Left lung (tissue), 10 donors: Measurements from ENCODE around the gene CAPG. TPM values are rescaled to one million over a fixed set of nuclear protein-coding genes. Genes with fewer than 3 reads are reported as not detected.
"Not testable (repeated sequence)": the region's sequence is repeated elsewhere in the genome, so short reads cannot be mapped to it uniquely, and the experiment has no call there.

Experiments used
- ATAC-seq: fragments of 200-7000 bp; cut with Tn5 transposase; one replicate; pipeline ENCODE4 v1.9.1; 2020; ENCODE audit warnings: moderate library complexity
- DNase-seq, 4 donors: peaks; one replicate each; pipeline ENCODE4 v3.0.0-alpha.2; 2013 to 2020
- H3K27ac ChIP-seq, 2 donors: fragments of 200-600 bp; sonication (generic) in 1 of 2; one replicate each; pipeline versions ENCODE4 v1.5.0 to v1.8.0; 2020 to 2021
- H3K27me3 ChIP-seq, 2 donors: fragments of 200-600 bp; sonication (generic) in 1 of 2; one replicate each; pipeline versions ENCODE4 v1.5.0 to v1.8.0; 2020 to 2021
- H3K36me3 ChIP-seq, 2 donors: fragments of 200-600 bp; sonication (generic) in 1 of 2; one replicate each; pipeline versions ENCODE4 v1.5.0 to v1.8.0; 2020 to 2021
- H3K4me1 ChIP-seq, 2 donors: fragments of 200-600 bp; one replicate each; pipeline ENCODE4 v1.8.0; 2021
- H3K4me3 ChIP-seq, 2 donors: fragments of 200-600 bp; sonication (generic) in 1 of 2; one replicate each; pipeline versions ENCODE4 v1.5.0 to v1.8.0; 2020 to 2021; ENCODE audit warnings: mild to moderate bottlenecking in 1 of 2
- H3K9me3 ChIP-seq, 2 donors: fragments of 200-600 bp; sonication (generic) in 1 of 2; one replicate each; pipeline versions ENCODE4 v1.5.0 to v1.8.0; 2020 to 2021
- intact Hi-C, 2 donors: fragments of 100-400 bp; cut with DNase I; formaldehyde crosslinking; loops; one replicate each; pipeline versions ENCODE4 v1.11.2 to v1.14.2; 2022
- polyA plus RNA-seq, 6 donors: library from polyadenylated mRNA; unstranded; fragments of 120-200 nt; gene quantifications; one replicate each; pipeline ENCODE4 v1.2.1, GENCODE V29; 2013; ENCODE audit not compliant: insufficient read length in 6 of 6
- total RNA-seq, 2 donors: library from RNA; stranded (reverse); fragmentation: NEBNext Ultra II Directional; extraction: Animal tissue kit (Norgen Biotek cat#: 25700); gene quantifications; one replicate each; pipeline ENCODE4 v1.2.1, GENCODE V29; 2021
- TF ChIP-seq, protein P1 (sequence below), 2 donors: fragments of 200-600 bp; sonication (generic) in 1 of 2; IDR thresholded peaks; one replicate each; pipeline versions ENCODE4 v1.5.0 to v1.8.0; 2021; ENCODE audit warnings: antibody characterized with exemption in 2 of 2
- donor health status: DM: no; HTN: yes; CAD: no.
- donor health status: DM: no; HTN: no; CAD: no.

Gene CAPG
- total and polyA plus RNA-seq, 8 donors = 45.8 to 418 (median 55.7) TPM

GRCh38 chr2:85445316-85446295 is 35.4 kb upstream of the CAPG start:
- peak overlapping the region; percentile 13 to 25 for H3K27ac ChIP-seq
- no peaks in the 10 kb centered on the region for H3K36me3 ChIP-seq
- no peaks in the 10 kb centered on the region for H3K27me3 ChIP-seq
- DNase-seq (no peak), ATAC-seq (peak; percentile 37)
- H3K4me3 ChIP-seq = no peak overlapping the region
- H3K9me3 ChIP-seq = no peaks in the 10 kb centered on the region
- TF ChIP-seq, protein P1, sequence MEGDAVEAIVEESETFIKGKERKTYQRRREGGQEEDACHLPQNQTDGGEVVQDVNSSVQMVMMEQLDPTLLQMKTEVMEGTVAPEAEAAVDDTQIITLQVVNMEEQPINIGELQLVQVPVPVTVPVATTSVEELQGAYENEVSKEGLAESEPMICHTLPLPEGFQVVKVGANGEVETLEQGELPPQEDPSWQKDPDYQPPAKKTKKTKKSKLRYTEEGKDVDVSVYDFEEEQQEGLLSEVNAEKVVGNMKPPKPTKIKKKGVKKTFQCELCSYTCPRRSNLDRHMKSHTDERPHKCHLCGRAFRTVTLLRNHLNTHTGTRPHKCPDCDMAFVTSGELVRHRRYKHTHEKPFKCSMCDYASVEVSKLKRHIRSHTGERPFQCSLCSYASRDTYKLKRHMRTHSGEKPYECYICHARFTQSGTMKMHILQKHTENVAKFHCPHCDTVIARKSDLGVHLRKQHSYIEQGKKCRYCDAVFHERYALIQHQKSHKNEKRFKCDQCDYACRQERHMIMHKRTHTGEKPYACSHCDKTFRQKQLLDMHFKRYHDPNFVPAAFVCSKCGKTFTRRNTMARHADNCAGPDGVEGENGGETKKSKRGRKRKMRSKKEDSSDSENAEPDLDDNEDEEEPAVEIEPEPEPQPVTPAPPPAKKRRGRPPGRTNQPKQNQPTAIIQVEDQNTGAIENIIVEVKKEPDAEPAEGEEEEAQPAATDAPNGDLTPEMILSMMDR (IDR thresholded peaks at IDR 0.05) = no peak
- intact Hi-C loops = no loop called here
- peaks cover 0 to 4% of the 10 kb centered on the region in 2 donors for H3K4me1 ChIP-seq

DNA sequence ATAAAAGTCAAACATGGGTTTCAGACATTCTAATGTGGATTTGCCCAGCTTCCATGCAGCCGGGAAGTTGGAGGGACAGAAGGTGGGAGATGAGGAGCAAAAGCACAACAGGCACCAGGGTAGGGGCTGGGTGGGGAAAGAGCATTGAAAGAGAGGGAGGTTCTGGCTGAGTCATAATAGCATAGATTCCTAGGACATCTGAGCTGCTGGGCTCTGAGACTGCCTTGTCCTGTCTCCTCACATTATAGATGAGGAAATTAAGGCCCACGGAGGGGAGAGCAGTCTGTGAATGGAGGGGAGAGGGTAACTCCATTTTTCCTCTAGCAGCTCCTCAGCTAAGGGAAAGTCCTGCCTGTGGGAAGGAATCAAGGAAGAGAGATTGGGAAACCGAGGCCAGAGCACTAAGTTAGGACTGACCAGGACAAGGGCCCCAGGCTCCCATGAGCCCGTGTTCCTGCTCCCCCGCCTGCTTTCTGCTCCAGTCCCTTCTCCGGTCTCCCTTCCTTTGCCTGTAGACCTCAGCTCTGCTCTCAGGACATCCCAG is 34.5 kb upstream of the CAPG start:
- no peak for ATAC-seq
- H3K27ac ChIP-seq = no peak overlapping the region
- H3K9me3 ChIP-seq = no peaks in the 10 kb centered on the region
- intact Hi-C loops = no loop called here
- no peaks in the 10 kb centered on the region for H3K36me3 ChIP-seq
- TF ChIP-seq, protein P1 (IDR thresholded peaks at IDR 0.05) = no peak
- H3K4me3 ChIP-seq = no peak overlapping the region
- no peak for DNase-seq
- H3K4me1 ChIP-seq = peaks cover 0 to 4% of the 10 kb centered on the region in 2 donors
- no peaks in the 10 kb centered on the region for H3K27me3 ChIP-seq

DNA sequence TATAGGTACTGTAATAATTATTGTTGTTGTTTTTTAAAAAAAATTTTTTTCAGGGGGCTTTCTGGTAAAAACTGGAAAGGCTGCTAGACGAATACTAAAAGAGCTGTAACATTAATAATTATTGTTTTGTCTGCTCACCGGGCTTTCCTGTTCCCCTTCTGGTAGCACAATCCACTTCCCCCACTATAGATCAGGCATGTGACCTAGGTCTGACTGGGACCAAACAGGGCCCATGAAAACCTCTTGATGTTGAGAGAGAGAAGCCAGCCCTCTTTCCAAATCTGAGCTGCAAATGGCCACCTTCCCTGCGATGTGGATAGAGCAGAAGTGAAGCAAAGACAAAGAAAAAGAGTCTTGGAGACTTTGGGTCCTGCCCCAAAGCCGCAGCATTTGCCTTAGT is 31.7 kb upstream of the CAPG start:
- TF ChIP-seq, protein P1 (IDR thresholded peaks at IDR 0.05) = no peak
- H3K36me3 ChIP-seq = no peaks in the 10 kb centered on the region
- H3K27me3 ChIP-seq = no peaks in the 10 kb centered on the region
- H3K9me3 ChIP-seq = no peaks in the 10 kb centered on the region
- intact Hi-C loops = no loop called here
- peaks cover 12 to 28% of the 10 kb centered on the region in 2 donors for H3K4me1 ChIP-seq
- ATAC-seq (no peak), DNase-seq (no peak)
- H3K27ac ChIP-seq = peak overlapping the region in 1 of 2 donors; percentile 13
- no peak overlapping the region for H3K4me3 ChIP-seq

- Histone ChIP-seq H3K36me3 (no peaks in the 10 kb centered on the region), H3K4me1 (peaks cover 12 to 40% of the 10 kb centered on the region in 2 donors), H3K9me3 (no peaks in the 10 kb centered on the region), H3K4me3 (no peak overlapping the region), H3K27me3 (no peaks in the 10 kb centered on the region), H3K27ac (no peak overlapping the region)
- DNase-seq = no peak
- TF ChIP-seq, protein P1 (IDR thresholded peaks at IDR 0.05) = no peak
- ATAC-seq = no peak
- intact Hi-C loops = no loop called here
Measured at GRCh38 chr2:85440729-85441128, 30.6 kb upstream of the CAPG start.

DNA sequence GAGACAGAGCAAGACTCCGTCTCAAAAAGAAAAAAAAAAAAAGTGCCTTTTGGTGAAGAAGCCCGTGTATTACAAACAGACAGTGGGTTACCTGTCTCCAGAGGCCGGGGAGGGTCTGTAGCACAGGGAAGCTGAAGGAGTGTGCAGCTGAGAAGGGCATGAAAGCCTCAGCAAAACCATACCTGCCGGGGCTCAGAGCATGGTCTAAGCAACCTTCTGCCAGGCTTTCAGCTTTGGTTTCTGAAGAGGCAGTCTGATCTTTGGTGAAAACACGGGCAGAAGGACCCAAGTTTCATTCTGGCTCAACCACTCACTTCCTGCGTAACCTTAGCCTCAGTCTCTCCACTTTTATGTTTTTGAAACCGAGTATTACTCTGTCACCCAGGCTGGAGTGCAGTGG is 29.8 kb upstream of the CAPG start:
- Histone ChIP-seq H3K27me3 (no peaks in the 10 kb centered on the region), H3K4me3 (no peak overlapping the region), H3K27ac (no peak overlapping the region), H3K36me3 (no peaks in the 10 kb centered on the region), H3K9me3 (no peaks in the 10 kb centered on the region), H3K4me1 (peaks cover 12 to 47% of the 10 kb centered on the region in 2 donors)
- ATAC-seq (no peak), DNase-seq (peak in 1 of 4 donors; percentile 8)
- intact Hi-C loops = no loop called here
- TF ChIP-seq, protein P1 (IDR thresholded peaks at IDR 0.05) = no peak

DNA sequence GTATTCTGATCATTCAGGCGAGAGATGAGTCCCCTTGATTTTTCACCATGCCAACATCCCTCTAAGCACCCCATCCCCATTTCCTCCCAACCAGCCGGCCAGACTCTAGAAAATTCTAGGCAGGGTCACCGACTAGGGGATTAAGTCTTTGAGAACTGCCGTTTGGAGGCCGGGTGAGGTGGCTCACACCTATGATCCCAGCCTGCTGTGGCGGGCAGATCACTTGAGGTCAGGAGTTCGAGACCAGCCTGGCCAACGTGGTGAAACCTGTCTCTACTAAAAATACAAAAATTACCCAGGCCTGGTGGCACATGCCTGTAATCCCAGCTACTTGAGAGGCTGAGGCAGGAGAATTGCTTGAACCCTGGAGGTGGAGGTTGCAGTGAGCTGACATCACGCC is 29.4 kb upstream of the CAPG start:
- ATAC-seq, H3K27me3 ChIP-seq, H3K36me3 ChIP-seq, H3K4me3 ChIP-seq, intact Hi-C loops, H3K9me3 ChIP-seq, H3K27ac ChIP-seq, DNase-seq: not testable (repeated sequence)
- H3K4me1 ChIP-seq = peaks cover 12 to 50% of the 10 kb centered on the region in 2 donors
